B cell (primary cell): ENCODE measurements around the gene DIAPH1. TPM values are rescaled to one million over a fixed set of nuclear protein-coding genes. Genes with fewer than 3 reads are reported as not detected.

Experiments
- ATAC-seq: fragments of 200-7000 bp; cut with Tn5 transposase; one replicate; pipeline ENCODE4 v1.10.0; 2021; ENCODE audit warnings: low read depth, mild to moderate bottlenecking, moderate number of reproducible peaks, moderate library complexity
- CTCF ChIA-PET: fragments of 350-600 bp; sonication (Branson Sonifier 250); formaldehyde crosslinking; loops from one replicate; lab custom pipeline; 2021; ENCODE audit warnings: antibody characterized with exemption, inconsistent platforms; lab: Charles Lee
- POLR2A ChIA-PET: fragments of 350-600 bp; sonication (Branson Sonifier 250); formaldehyde crosslinking; loops from one replicate; lab custom pipeline; 2021; ENCODE audit warnings: antibody characterized with exemption; lab: Charles Lee
- DNase-seq: peaks from one replicate; pipeline ENCODE4 v3.0.0; 2013
- H2AFZ ChIP-seq: 2 replicates; pipeline ENCODE4 v1.6.1; 2012; ENCODE audit warnings: mild to moderate bottlenecking, low read depth, low read length; ENCODE audit not compliant: insufficient read depth, poor library complexity, severe bottlenecking
- H3K27ac ChIP-seq, 2 donors: 1 replicate in 1 of 2; 2 replicates in 1 of 2; pipeline ENCODE4 v1.5.1; 2012 to 2013; ENCODE audit warnings: low read length in 2 of 2, mild to moderate bottlenecking in 2 of 2, moderate library complexity in 1 of 2
- H3K27me3 ChIP-seq, 4 experiments: fragments of 200-600 bp in 1 of 4; sonication (generic) in 1 of 4; replicated peaks in 1 of 4; 1 replicate in 2 of 4; 2 replicates in 2 of 4; pipeline versions ENCODE4 v1.6.1 to v1.7.0; 2013 to 2016; ENCODE audit warnings: low read length in 3 of 4, mild to moderate bottlenecking in 2 of 4, mixed read lengths in 1 of 4, moderate library complexity in 1 of 4; ENCODE audit not compliant: insufficient read depth in 4 of 4, control insufficient read depth in 3 of 4; ENCODE audit errors: control extremely low read depth in 1 of 4
- H3K36me3 ChIP-seq, 2 experiments: replicated peaks in 1 of 2; 1 replicate in 1 of 2; 2 replicates in 1 of 2; pipeline versions ENCODE4 v1.6.1 to v1.7.1; 2013; ENCODE audit warnings: low read length in 1 of 2; ENCODE audit not compliant: insufficient read depth in 2 of 2, control insufficient read depth in 1 of 2; ENCODE audit errors: control extremely low read depth in 1 of 2, extremely low read depth in 1 of 2
- H3K4me1 ChIP-seq, 2 donors: fragments of 200-600 bp in 1 of 2; sonication (generic) in 1 of 2; 1 replicate in 1 of 2; 2 replicates in 1 of 2; pipeline versions ENCODE4 v1.5.1 to v1.6.1; 2013 to 2017; ENCODE audit warnings: low read length in 2 of 2; ENCODE audit not compliant: control insufficient read depth in 2 of 2, insufficient read depth in 2 of 2
- H3K4me2 ChIP-seq: replicated peaks from 2 replicates; pipeline ENCODE3; 2012; ENCODE audit warnings: mild to moderate bottlenecking, low read depth, low read length; ENCODE audit not compliant: poor library complexity, severe bottlenecking
- H3K4me3 ChIP-seq, 5 experiments: fragments of 200-600 bp in 1 of 5; sonication (generic) in 1 of 5; 1 replicate in 3 of 5; 2 replicates in 2 of 5; pipeline versions ENCODE4 v1.5.1 to v1.7.0; 2011 to 2016; ENCODE audit warnings: low read length in 4 of 5, mild to moderate bottlenecking in 4 of 5, low read depth in 2 of 5, control low read depth in 1 of 5, moderate library complexity in 1 of 5; ENCODE audit not compliant: insufficient read depth in 1 of 5; ENCODE audit errors: control extremely low read depth in 1 of 5, extremely low read depth in 1 of 5
- H3K79me2 ChIP-seq: fragments of 200-600 bp; sonication (generic); one replicate; pipeline ENCODE4 v1.6.0; 2016; ENCODE audit warnings: low read length; ENCODE audit not compliant: control insufficient read depth, insufficient read depth
- H3K9ac ChIP-seq: fragments of 200-600 bp; sonication (generic); 2 replicates; pipeline ENCODE4 v1.6.1; 2017; ENCODE audit warnings: mild to moderate bottlenecking, low read length, moderate library complexity
- H3K9me3 ChIP-seq, 3 donors: one replicate each; pipeline versions ENCODE4 v1.6.1 to v1.7.1; 2013; ENCODE audit warnings: low read length in 2 of 3; ENCODE audit not compliant: control insufficient read depth in 2 of 3, insufficient read depth in 1 of 3; ENCODE audit errors: control extremely low read depth in 1 of 3
- H4K20me1 ChIP-seq: 2 replicates; pipeline ENCODE4 v1.6.0; 2012; ENCODE audit warnings: mild to moderate bottlenecking, low read length; ENCODE audit not compliant: insufficient read depth, control insufficient read depth, poor library complexity, severe bottlenecking
- H3K27ac Mint-ChIP-seq: one replicate; pipeline ENCODE4 v1.8.0; 2021; ENCODE audit warnings: mixed read lengths
- H3K27me3 Mint-ChIP-seq: one replicate; pipeline ENCODE4 v1.8.0; 2021; ENCODE audit warnings: mixed read lengths
- H3K4me1 Mint-ChIP-seq: one replicate; pipeline ENCODE4 v1.8.0; 2021; ENCODE audit warnings: mixed read lengths
- H3K4me3 Mint-ChIP-seq: one replicate; pipeline ENCODE4 v1.8.0; 2021; ENCODE audit warnings: mixed read lengths
- H3K9me3 Mint-ChIP-seq: one replicate; pipeline ENCODE4 v1.8.0; 2022; ENCODE audit warnings: mixed read lengths; ENCODE audit not compliant: insufficient read depth
- CTCF ChIP-seq: fragments of 200-600 bp; IDR thresholded peaks from one replicate; pipeline ENCODE4 v1.8.0; 2022; ENCODE audit warnings: antibody characterized with exemption, mild to moderate bottlenecking
- EZH2 ChIP-seq: IDR thresholded peaks from 2 replicates; pipeline ENCODE4 v1.6.1; 2012; ENCODE audit warnings: borderline replicate concordance, low read depth, mild to moderate bottlenecking, moderate library complexity, low read length; ENCODE audit not compliant: insufficient read depth, poor library complexity, severe bottlenecking
- WGBS: methylation state at CpG from one replicate; pipeline ENCODE4 v1.1.5; 2013; ENCODE audit warnings: missing lambda C conversion rate; ENCODE audit not compliant: insufficient coverage; 5-methylcytosine and 5-hydroxymethylcytosine counted together
- intact Hi-C: fragments of 100-400 bp; cut with micrococcal nuclease; formaldehyde crosslinking; loops from one replicate; pipeline ENCODE4 v1.10.0; 2022
- polyA plus RNA-seq: library from polyadenylated mRNA; depleted of rRNA; stranded (reverse); fragments of >200 nt; gene quantifications from 2 replicates; pipeline ENCODE4 v1.2.3, GENCODE V29; 2012
- total RNA-seq, 2 donors: library from RNA; stranded (reverse); fragments of 120-200 nt in 1 of 2; gene quantifications; 1 replicate in 1 of 2; 2 replicates in 1 of 2; pipeline versions ENCODE4 v1.2.3 to v1.2.4, GENCODE V29; 2013 to 2022

Gene DIAPH1
- total and polyA plus RNA-seq, 2 donors (not counting 1 experiment from before 2014, with no cell fraction given) = 59.7 to 113 TPM

DNA sequence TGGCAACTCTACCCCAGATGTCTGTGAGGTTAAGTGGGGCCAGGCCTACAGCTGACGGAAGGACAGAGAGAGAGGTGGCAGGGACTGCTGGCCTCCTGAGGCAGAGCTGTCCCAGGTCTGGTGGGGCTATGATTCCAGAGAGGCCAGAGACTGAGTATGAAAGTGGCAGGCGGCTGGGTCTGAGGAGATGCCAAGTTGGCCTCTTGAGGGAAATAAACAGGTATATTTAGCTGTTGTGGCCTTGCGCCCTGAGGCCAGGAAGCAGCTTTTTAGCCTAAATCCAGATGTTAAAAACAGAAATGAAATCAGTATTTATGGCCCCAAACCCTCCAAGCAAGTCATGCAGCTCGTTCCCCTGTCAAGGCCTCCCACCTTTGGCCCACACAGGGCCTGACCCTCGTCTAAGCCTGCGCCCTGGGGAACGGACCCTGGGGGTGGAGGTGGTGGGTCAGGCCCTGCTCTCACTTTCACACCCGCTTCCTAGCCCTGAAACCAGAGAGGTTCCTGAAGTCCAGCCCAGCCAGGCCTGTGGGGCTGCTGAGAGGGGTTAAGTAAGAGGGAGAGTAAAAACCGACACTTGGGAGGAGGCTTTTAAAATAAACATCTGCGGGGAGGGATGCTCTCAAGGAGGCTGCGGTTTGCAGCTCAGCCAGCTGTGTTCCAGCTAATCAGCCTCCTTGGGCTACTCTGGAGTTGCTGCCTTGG, 111.3 kb downstream of the DIAPH1 start:
- H3K27ac ChIP-seq = peak overlapping the region; percentile 36 to 51
- H3K4me2 ChIP-seq = peak overlapping the region; percentile 48
- no peak overlapping the region for H3K4me3 ChIP-seq
- Mint-ChIP-seq H3K4me1 (peaks cover 64% of the 10 kb centered on the region), H3K27ac (peak overlapping the region; percentile 73), H3K9me3 (peaks cover 3% of the 10 kb centered on the region), H3K4me3 (peak overlapping the region; percentile 59), H3K27me3 (no peaks in the 10 kb centered on the region)
- H3K36me3 ChIP-seq = no peaks in the 10 kb centered on the region
- intact Hi-C loops = no loop called here
- 18% methylated on average over 6 of the region's 11 CpGs for WGBS
- H3K9me3 ChIP-seq = peaks cover 0 to 12% (median 0%) of the 10 kb centered on the region in 3 donors
- peaks cover 40 to 61% of the 10 kb centered on the region in 2 donors for H3K4me1 ChIP-seq
- TF ChIP-seq CTCF (no peak), EZH2 (no peak)
- ATAC-seq (no peak), DNase-seq (peak; percentile 25)
- no peak overlapping the region for H3K9ac ChIP-seq
- CTCF ChIA-PET = interaction anchor here (1.0 to 12.8 kb wide), 9 partner anchors 17 to 187 kb away, joined by 3 to 176 read pairs (median 3); partner anchors contain the start of genes PCDHGA10, PCDHGA11, PCDHGA12 and PCDHGC3
- no peaks in the 10 kb centered on the region for H4K20me1 ChIP-seq
- no peaks in the 10 kb centered on the region for H3K79me2 ChIP-seq
- POLR2A ChIA-PET = interaction anchor here (0.6 to 1.4 kb wide), 2 partner anchors 15 to 755 kb away, joined by 3 to 6 read pairs; no protein-coding TSS in a partner anchor
- H2AFZ ChIP-seq = peak overlapping the region; percentile 49
- no peaks in the 10 kb centered on the region for H3K27me3 ChIP-seq
